WI38 (cell line): ENCODE data around the gene ACSL3.

Experiments used
- H3K4me3 ChIP-seq: 2 replicates; pipeline ENCODE4 v1.5.1; 2011; ENCODE audit warnings: low read depth, mild to moderate bottlenecking, control low read depth, low read length
- CTCF ChIP-seq: IDR thresholded peaks from 2 replicates; pipeline ENCODE4 v1.5.1; 2012; ENCODE audit warnings: low read depth, mild to moderate bottlenecking, control low read depth, low read length

ACSL3 gene

GRCh38 chr2:222952204-222952603 lies 91.4 kb downstream of the ACSL3 start:
- H3K4me3 ChIP-seq, result no peak overlapping the region
- TF ChIP-seq CTCF, result no peak

GRCh38 chr2:222955008-222955407 lies 94.2 kb downstream of the ACSL3 start:
- no peak for TF ChIP-seq CTCF

GRCh38 chr2:222959358-222959757 lies 98.5 kb downstream of the ACSL3 start:
- no peak overlapping the region for H3K4me3 ChIP-seq
- TF ChIP-seq CTCF, result peak; percentile 60

More at GRCh38 chr2:222955008-222955407, 94.2 kb downstream of the ACSL3 start:
- no peak overlapping the region for H3K4me3 ChIP-seq

- TF ChIP-seq CTCF, result no peak
- no peak overlapping the region for H3K4me3 ChIP-seq
Measured at GRCh38 chr2:222960126-222960525, 99.3 kb downstream of the ACSL3 start.

GRCh38 chr2:222963641-222964040 lies 102.8 kb downstream of the ACSL3 start:
- no peak overlapping the region for H3K4me3 ChIP-seq
- no peak for TF ChIP-seq CTCF

GRCh38 chr2:222964376-222965031 lies 103.7 kb downstream of the ACSL3 start:
- TF ChIP-seq CTCF, result no peak

GRCh38 chr2:222965555-222965954 lies 104.7 kb downstream of the ACSL3 start:
- H3K4me3 ChIP-seq, result no peak overlapping the region
- TF ChIP-seq CTCF, result no peak

More at GRCh38 chr2:222964376-222965031, 103.7 kb downstream of the ACSL3 start:
- H3K4me3 ChIP-seq, result no peak overlapping the region
